DOHH2 (cell line): ENCODE results near the gene PPP2R3A.
"Not testable (repeated sequence)": the region's sequence is repeated elsewhere in the genome, so short reads cannot be mapped to it uniquely, and the experiment has no call there.

ENCODE experiments used
- H3F3A ChIP-seq: fragments of 200-600 bp; sonication (generic), shearing (Covaris generic); 2 replicates; pipeline ENCODE4 v1.6.0; 2016; ENCODE audit warnings: antibody characterized with exemption, mild to moderate bottlenecking; ENCODE audit not compliant: control insufficient read depth, insufficient read depth
- H3K27ac ChIP-seq: fragments of 200-600 bp; sonication (generic); 2 replicates; pipeline ENCODE4 v1.5.1; 2014; ENCODE audit warnings: low read depth, mild to moderate bottlenecking, low read length, moderate library complexity
- H3K27me3 ChIP-seq: fragments of 200-600 bp; sonication (generic); 2 replicates; pipeline ENCODE4 v1.6.1; 2014; ENCODE audit warnings: mild to moderate bottlenecking, low read length, mixed read lengths; ENCODE audit not compliant: control insufficient read depth
- H3K36me3 ChIP-seq: fragments of 200-600 bp; sonication (generic); 2 replicates; pipeline ENCODE4 v1.6.1; 2014; ENCODE audit warnings: mild to moderate bottlenecking, low read length, moderate library complexity, mixed read lengths; ENCODE audit not compliant: control insufficient read depth
- H3K4me1 ChIP-seq: fragments of 200-600 bp; sonication (generic); 2 replicates; pipeline ENCODE4 v1.6.1; 2014; ENCODE audit warnings: mild to moderate bottlenecking, low read length, mixed read lengths; ENCODE audit not compliant: control insufficient read depth
- H3K4me2 ChIP-seq: fragments of 200-600 bp; sonication (generic); 2 replicates; pipeline ENCODE4 v1.6.0; 2014; ENCODE audit warnings: mild to moderate bottlenecking, low read length, moderate library complexity
- H3K4me3 ChIP-seq: fragments of 200-600 bp; sonication (generic); 2 replicates; pipeline ENCODE4 v1.5.1; 2014; ENCODE audit warnings: mild to moderate bottlenecking, low read length, mixed read lengths
- H3K79me2 ChIP-seq: fragments of 200-600 bp; sonication (generic); 2 replicates; pipeline ENCODE4 v1.6.1; 2014; ENCODE audit warnings: mild to moderate bottlenecking, low read length, mixed read lengths; ENCODE audit not compliant: control insufficient read depth
- H3K9me2 ChIP-seq: fragments of 200-600 bp; sonication (generic); replicated peaks from 2 replicates; pipeline ENCODE4 v1.6.1; 2014; ENCODE audit warnings: mild to moderate bottlenecking, low read length, mixed read lengths; ENCODE audit not compliant: control insufficient read depth
- H3K9me3 ChIP-seq: fragments of 200-600 bp; sonication (generic); 2 replicates; pipeline ENCODE4 v1.6.1; 2014; ENCODE audit warnings: antibody characterized with exemption, low read length, mixed read lengths; ENCODE audit not compliant: control insufficient read depth, insufficient read depth
- H4K20me1 ChIP-seq: fragments of 200-600 bp; sonication (generic); 2 replicates; pipeline ENCODE4 v1.6.0; 2014; ENCODE audit warnings: low read depth, mild to moderate bottlenecking, antibody characterized with exemption, low read length, moderate library complexity; ENCODE audit not compliant: control insufficient read depth, insufficient read depth
- CTCF ChIP-seq: fragments of 200-600 bp; sonication (generic); IDR thresholded peaks from one replicate; pipeline ENCODE4 v1.5.1; 2014; ENCODE audit warnings: antibody characterized with exemption, mild to moderate bottlenecking, low read depth, low read length; ENCODE audit not compliant: poor library complexity, severe bottlenecking
- EZH2phosphoT487 ChIP-seq: fragments of 200-600 bp; sonication (generic); IDR thresholded peaks from 2 replicates; pipeline ENCODE4 v1.6.1; 2017; ENCODE audit warnings: borderline replicate concordance, mild to moderate bottlenecking, antibody characterized with exemption, low read length, moderate library complexity, mixed read lengths

The PPP2R3A gene

GRCh38 chr3:136189859-136190617 is 224.5 kb downstream of the PPP2R3A start:
- Histone ChIP-seq H3K79me2 (peaks cover 100% of the 10 kb centered on the region), H3K27ac (no peak overlapping the region), H3F3A (peaks cover 5% of the 10 kb centered on the region), H3K4me3 (no peak overlapping the region), H3K4me2 (peak overlapping the region; percentile 65; the same call in 1 of the 2 replicates), H3K9me2 (no peaks in the 10 kb centered on the region), H3K4me1 (peaks cover 65% of the 10 kb centered on the region), H3K27me3 (no peaks in the 10 kb centered on the region), H3K36me3 (peaks cover 55% of the 10 kb centered on the region), H4K20me1 (peaks cover 78% of the 10 kb centered on the region), H3K9me3 (no peaks in the 10 kb centered on the region)
- TF ChIP-seq EZH2phosphoT487 = no peak
- no peak for TF ChIP-seq CTCF

- Histone ChIP-seq H4K20me1 (peaks cover 60% of the 10 kb centered on the region), H3K4me3 (peak overlapping the region; percentile 87), H3K4me1 (peaks cover 56% of the 10 kb centered on the region), H3K36me3 (peaks cover 53% of the 10 kb centered on the region), H3K79me2 (peaks cover 91% of the 10 kb centered on the region), H3K4me2 (peak overlapping the region; percentile 65)
- H3K9me2 ChIP-seq, H3K27me3 ChIP-seq, H3K27ac ChIP-seq, H3F3A ChIP-seq, H3K9me3 ChIP-seq: not testable (repeated sequence)
These were observed 226.7 kb downstream of the PPP2R3A start for GRCh38 chr3:136192195-136192594.

GRCh38 chr3:136192831-136193230 is 227.3 kb downstream of the PPP2R3A start:
- TF ChIP-seq EZH2phosphoT487 (no peak), CTCF (no peak)
- Histone ChIP-seq H3K9me3 (no peaks in the 10 kb centered on the region), H3K79me2 (peaks cover 90% of the 10 kb centered on the region), H3K27me3 (no peaks in the 10 kb centered on the region), H3K4me3 (peak overlapping the region; percentile 87), H3K27ac (no peak overlapping the region), H3K4me2 (peak overlapping the region; percentile 65), H3F3A (peaks cover 3% of the 10 kb centered on the region), H3K36me3 (peaks cover 53% of the 10 kb centered on the region), H3K9me2 (no peaks in the 10 kb centered on the region), H3K4me1 (peaks cover 56% of the 10 kb centered on the region), H4K20me1 (peaks cover 53% of the 10 kb centered on the region)

- H3K4me1 ChIP-seq = peaks cover 56% of the 10 kb centered on the region
- no peaks in the 10 kb centered on the region for H3K27me3 ChIP-seq
- peaks cover 47% of the 10 kb centered on the region for H4K20me1 ChIP-seq
- H3K4me3 ChIP-seq = peak overlapping the region; percentile 87
- peak overlapping the region; percentile 65 for H3K4me2 ChIP-seq
- peak overlapping the region; percentile 83; the same call in 1 of the 2 replicates for H3K27ac ChIP-seq
- peaks cover 3% of the 10 kb centered on the region for H3F3A ChIP-seq
- no peaks in the 10 kb centered on the region for H3K9me2 ChIP-seq
- peaks cover 53% of the 10 kb centered on the region for H3K36me3 ChIP-seq
- 0 out of 2 replicates have a peak, but pooled peaks cover 2% of the 10 kb centered on the region for H3K9me3 ChIP-seq
- TF ChIP-seq CTCF (no peak), EZH2phosphoT487 (no peak)
- H3K79me2 ChIP-seq = peaks cover 83% of the 10 kb centered on the region
These were observed 227.9 kb downstream of the PPP2R3A start for GRCh38 chr3:136193278-136194054.
